ENCODE measurements around the gene CTDNEP1. TPM values are rescaled to one million over a fixed set of nuclear protein-coding genes. Genes with fewer than 3 reads are reported as not detected.

The CTDNEP1 gene
- total and polyA plus RNA-seq, 2 of the 4 experiments (the other 2 are of a cell fraction) = 23.8 to 132 TPM

GRCh38 chr17:7221278-7222092 lies 30.0 kb downstream of the CTDNEP1 start:
- Histone ChIP-seq H3K79me1 (ENCODE audit: low read depth in 1 of 2, low read length in 2 of 2) (peaks cover 8 to 72% of the 10 kb centered on the region in 2 experiments), H4K5ac (ENCODE audit: low read depth, low read length) (no peak overlapping the region), H3K4me2 (ENCODE audit: low read depth, low read length) (peak overlapping the region; percentile 81), H2BK120ac (ENCODE audit: low read depth, low read length) (no peak overlapping the region), H2AK9ac (replicated peaks; ENCODE audit: low read depth, low read length, poor library complexity) (peak overlapping the region; percentile 93), H3K18ac (ENCODE audit: low read depth, low read length) (no peak overlapping the region), H3K9me1 (ENCODE audit: insufficient read depth, low read length) (peaks cover 13% of the 10 kb centered on the region; the same call in 1 of the 2 replicates), H2BK20ac (ENCODE audit: low read depth, low read length) (no peak overlapping the region), H3K4me1 (ENCODE audit: control insufficient read depth, insufficient read depth, low read length) (peaks cover 14% of the 10 kb centered on the region), H3K23ac (ENCODE audit: low read depth, low read length) (peak overlapping the region; percentile 85; the same call in 1 of the 2 replicates), H3K14ac (replicated peaks; ENCODE audit: low read depth, low read length) (no peak overlapping the region), H4K20me1 (ENCODE audit: insufficient read depth, low read length) (peaks cover 35% of the 10 kb centered on the region), H4K91ac (ENCODE audit: insufficient read depth, low read depth, low read length) (no peak overlapping the region), H3K27ac (ENCODE audit: insufficient read depth, low read length) (no peak overlapping the region), H3K4me3 (ENCODE audit: insufficient read depth, low read depth, low read length) (no peak overlapping the region), H3K56ac (ENCODE audit: extremely low read depth, insufficient read depth, low read length) (no peak overlapping the region), H3K9me3 (ENCODE audit: control insufficient read depth, insufficient read depth, low read length) (no peaks in the 10 kb centered on the region), H3K36me3 (ENCODE audit: control insufficient read depth, insufficient read depth, low read length) (peaks cover 52% of the 10 kb centered on the region), H2BK15ac (ENCODE audit: low read depth, low read length) (no peak overlapping the region), H4K8ac (ENCODE audit: low read depth in 2 of 2, low read length in 2 of 2) (peak overlapping the region in 1 of 2 experiments; percentile 38; a peak in 1 of 4 replicates), H3K27me3 (ENCODE audit: control insufficient read depth, insufficient read depth, low read length) (no peaks in the 10 kb centered on the region), H2AK5ac (ENCODE audit: low read depth, low read length) (no peak overlapping the region; the same call in 1 of the 2 replicates), H3K9ac (ENCODE audit: low read depth, low read length) (peak overlapping the region; percentile 72; the same call in 1 of the 2 replicates), H2AFZ (replicated peaks; ENCODE audit: low read length, poor library complexity) (peak overlapping the region; percentile 45), H3K4ac (ENCODE audit: low read depth, low read length) (peak overlapping the region; percentile 11; the same call in 1 of the 2 replicates), H2BK5ac (ENCODE audit: low read depth, low read length, poor library complexity, severe bottlenecking) (no peak overlapping the region)
- CTCF ChIA-PET = interaction anchor here (1.0 kb wide), 1 partner anchor 75 kb away, joined by 4 read pairs; no protein-coding TSS in a partner anchor
- in situ Hi-C loops (cut with MboI; ENCODE audit: low sequenced_read_pairs) = no loop called here
- dilution Hi-C loops (cut with HindIII; ENCODE audit: low sequenced_read_pairs, unreplicated experiment) = no loop called here
- intact Hi-C loops (cut with micrococcal nuclease) = loop anchor here (2.0 kb wide), 1 partner anchor 13 kb away; the partner anchor contains the start of gene DVL2
- BruUV-seq (replicated peaks) = no TSS peak
- ATAC-seq (ENCODE audit: low read depth) (no peak), DNase-seq (no peak)
- TF ChIP-seq RFX5 (IDR thresholded peaks at IDR 0.05; ENCODE audit: low read depth, low read length) = no peak
- POLR2A ChIA-PET (ENCODE audit: unreplicated experiment) = interaction anchor here (1.4 to 1.5 kb wide), 2 partner anchors 13 to 21 kb away, joined by 3 to 4 read pairs; partner anchors contain the start of genes DVL2 and GABARAP
- 88% methylated on average over 4 of the region's 10 CpGs; no CpG with 5 or more reads in 1 of the 2 experiments for WGBS, 2 experiments (ENCODE audit: extremely low coverage in 2 of 2, insufficient read length in 1 of 2)
